Measurements from ENCODE around the gene FRMPD4. TPM values are rescaled to one million over a fixed set of nuclear protein-coding genes. Genes with fewer than 3 reads are reported as not detected.

Gene FRMPD4
- total RNA-seq, 1 experiment from 2014 or later = not detected

- DNase-seq = no peak
- Histone ChIP-seq H3K36me3 (ENCODE audit: low read depth) (no peaks in the 10 kb centered on the region), H3K9me2 (ENCODE audit: insufficient read depth) (no peaks in the 10 kb centered on the region), H3K4me3 (no peak overlapping the region), H4K20me1 (ENCODE audit: insufficient read depth) (no peaks in the 10 kb centered on the region), H3K27ac (no peak overlapping the region), H3K27me3 (ENCODE audit: insufficient read depth, low read depth) (no peaks in the 10 kb centered on the region), H3K9me3 (ENCODE audit: insufficient read depth, low read depth) (no peaks in the 10 kb centered on the region), H2AFZ (no peak overlapping the region), H3K79me2 (ENCODE audit: low read depth) (no peaks in the 10 kb centered on the region), H3F3A (ENCODE audit: insufficient read depth, low read depth) (no peaks in the 10 kb centered on the region), H3K4me1 (replicated peaks; ENCODE audit: insufficient read depth) (no peaks in the 10 kb centered on the region), H3K4me2 (no peak overlapping the region)
- no TSS peak for BruUV-seq (replicated peaks)
- ChIA-PET CTCF (no interaction called here), POLR2A (ENCODE audit: unreplicated experiment) (no interaction called here)
- no peak for TF ChIP-seq EZH2 (IDR thresholded peaks at IDR 0.05; ENCODE audit: low read depth)
- no peak for TF ChIP-seq CTCF (conservative IDR thresholded peaks at IDR 0.05)
- intact Hi-C loops (cut with micrococcal nuclease; ENCODE audit: unreplicated experiment) = no loop called here
These were observed 86.8 kb downstream of the FRMPD4 start for GRCh38 chrX:12225107-12225506.

GRCh38 chrX:12227412-12228041, 89.3 kb downstream of the FRMPD4 start:
- no peak overlapping the region for H3K4me2 ChIP-seq
- H3K4me1 ChIP-seq (replicated peaks; ENCODE audit: insufficient read depth) = no peaks in the 10 kb centered on the region
- no peak overlapping the region for H3K4me3 ChIP-seq
- no peak overlapping the region for H2AFZ ChIP-seq
- BruUV-seq (replicated peaks) = no TSS peak
- H4K20me1 ChIP-seq (ENCODE audit: insufficient read depth) = no peaks in the 10 kb centered on the region
- H3K36me3 ChIP-seq (ENCODE audit: low read depth) = no peaks in the 10 kb centered on the region
- H3K9me2 ChIP-seq (ENCODE audit: insufficient read depth) = no peaks in the 10 kb centered on the region
- no peaks in the 10 kb centered on the region for H3K9me3 ChIP-seq (ENCODE audit: insufficient read depth, low read depth)
- DNase-seq = no peak
- TF ChIP-seq EZH2 (IDR thresholded peaks at IDR 0.05; ENCODE audit: low read depth) = no peak
- no peak for TF ChIP-seq CTCF (conservative IDR thresholded peaks at IDR 0.05)
- ChIA-PET CTCF (no interaction called here), POLR2A (ENCODE audit: unreplicated experiment) (no interaction called here)
- intact Hi-C loops (cut with micrococcal nuclease; ENCODE audit: unreplicated experiment) = no loop called here
- H3K27ac ChIP-seq = no peak overlapping the region
- H3F3A ChIP-seq (ENCODE audit: insufficient read depth, low read depth) = no peaks in the 10 kb centered on the region
- H3K27me3 ChIP-seq (ENCODE audit: insufficient read depth, low read depth) = no peaks in the 10 kb centered on the region
- no peaks in the 10 kb centered on the region for H3K79me2 ChIP-seq (ENCODE audit: low read depth)

- Histone ChIP-seq H4K20me1 (ENCODE audit: insufficient read depth) (no peaks in the 10 kb centered on the region), H2AFZ (no peak overlapping the region), H3K27me3 (ENCODE audit: insufficient read depth, low read depth) (no peaks in the 10 kb centered on the region), H3K9me2 (ENCODE audit: insufficient read depth) (no peaks in the 10 kb centered on the region), H3K4me2 (no peak overlapping the region), H3K79me2 (ENCODE audit: low read depth) (no peaks in the 10 kb centered on the region), H3K36me3 (ENCODE audit: low read depth) (no peaks in the 10 kb centered on the region), H3F3A (ENCODE audit: insufficient read depth, low read depth) (no peaks in the 10 kb centered on the region), H3K27ac (no peak overlapping the region), H3K9me3 (ENCODE audit: insufficient read depth, low read depth) (no peaks in the 10 kb centered on the region), H3K4me1 (replicated peaks; ENCODE audit: insufficient read depth) (no peaks in the 10 kb centered on the region), H3K4me3 (no peak overlapping the region)
- no peak for TF ChIP-seq EZH2 (IDR thresholded peaks at IDR 0.05; ENCODE audit: low read depth)
- no peak for TF ChIP-seq CTCF (conservative IDR thresholded peaks at IDR 0.05)
- BruUV-seq (replicated peaks) = no TSS peak
- no peak for DNase-seq
- intact Hi-C loops (cut with micrococcal nuclease; ENCODE audit: unreplicated experiment) = no loop called here
- ChIA-PET POLR2A (ENCODE audit: unreplicated experiment) (no interaction called here), CTCF (no interaction called here)
These were observed 90.6 kb downstream of the FRMPD4 start for GRCh38 chrX:12228862-12229261.

All from PC-9 (cell line).